GM23338 (cell line): Measurements from ENCODE around the gene KDM6A. TPM values are rescaled to one million over a fixed set of nuclear protein-coding genes. Genes with fewer than 3 reads are reported as not detected.

Experiments used
- ATAC-seq: fragments of 200-7000 bp; cut with Tn5 transposase; 3 replicates; pipeline ENCODE4 v1.9.1; 2020
- DNase-seq: peaks from one replicate; pipeline ENCODE4 v3.0.0-alpha.2; 2015; ENCODE audit warnings: low spot score
- H2AFZ ChIP-seq: fragments of 200-600 bp; sonication (generic); 2 replicates; pipeline ENCODE4 v1.8.0; 2016; ENCODE audit warnings: antibody characterized with exemption, mild to moderate bottlenecking, moderate library complexity
- H3F3A ChIP-seq: fragments of 200-600 bp; sonication (generic); replicated peaks from 2 replicates; pipeline ENCODE4 v1.8.0; 2017; ENCODE audit warnings: antibody characterized with exemption, mixed run types, low read depth
- H3K27ac ChIP-seq: fragments of 200-600 bp; sonication (generic); 2 replicates; pipeline ENCODE4 v1.6.1; 2016; ENCODE audit warnings: low read depth
- H3K27me3 ChIP-seq: fragments of 200-600 bp; sonication (generic); 2 replicates; pipeline ENCODE4 v1.8.0; 2016; ENCODE audit warnings: mild to moderate bottlenecking, mixed run types, moderate library complexity; ENCODE audit not compliant: insufficient read depth
- H3K36me3 ChIP-seq: fragments of 200-600 bp; sonication (generic); 2 replicates; pipeline ENCODE4 v1.8.0; 2016; ENCODE audit warnings: mild to moderate bottlenecking; ENCODE audit not compliant: insufficient read depth
- H3K4me1 ChIP-seq: fragments of 200-600 bp; sonication (generic); 2 replicates; pipeline ENCODE4 v1.8.0; 2016; ENCODE audit warnings: mild to moderate bottlenecking, moderate library complexity; ENCODE audit not compliant: insufficient read depth
- H3K4me2 ChIP-seq: fragments of 200-600 bp; sonication (generic); 2 replicates; pipeline ENCODE4 v1.7.1; 2017; ENCODE audit warnings: mixed run types
- H3K4me3 ChIP-seq: fragments of 200-600 bp; sonication (generic); 2 replicates; pipeline ENCODE4 v1.6.1; 2016; ENCODE audit warnings: mixed run types
- H3K79me2 ChIP-seq: fragments of 200-600 bp; sonication (generic); replicated peaks from 2 replicates; pipeline ENCODE4 v1.8.0; 2017; ENCODE audit warnings: mild to moderate bottlenecking; ENCODE audit not compliant: insufficient read depth
- H3K9me2 ChIP-seq: fragments of 200-600 bp; sonication (generic); 2 replicates; pipeline ENCODE4 v1.8.0; 2017; ENCODE audit not compliant: insufficient read depth
- H4K20me1 ChIP-seq: fragments of 200-600 bp; sonication (generic); replicated peaks from 2 replicates; pipeline ENCODE4 v1.8.0; 2017; ENCODE audit warnings: mild to moderate bottlenecking; ENCODE audit not compliant: insufficient read depth
- H3K27ac Mint-ChIP-seq: 2 replicates; pipeline ENCODE4 v1.8.0; 2020; ENCODE audit warnings: inconsistent platforms, mild to moderate bottlenecking, moderate library complexity, mixed read lengths
- H3K27me3 Mint-ChIP-seq: 3 replicates; pipeline ENCODE4 v1.8.0; 2022; ENCODE audit warnings: low read depth, mild to moderate bottlenecking, moderate library complexity, mixed read lengths, inconsistent platforms; ENCODE audit not compliant: insufficient read depth, poor library complexity
- H3K36me3 Mint-ChIP-seq: 3 replicates; pipeline ENCODE4 v1.8.0; 2021; ENCODE audit warnings: low read depth, mild to moderate bottlenecking, inconsistent platforms, moderate library complexity, mixed read lengths
- H3K4me1 Mint-ChIP-seq: 3 replicates; pipeline ENCODE4 v1.8.0; 2020; ENCODE audit warnings: mild to moderate bottlenecking, inconsistent platforms, mixed read lengths
- H3K4me3 Mint-ChIP-seq: 3 replicates; pipeline ENCODE4 v1.8.0; 2021; ENCODE audit warnings: moderate library complexity, mild to moderate bottlenecking, inconsistent platforms, mixed read lengths
- H3K9me3 Mint-ChIP-seq: 3 replicates; pipeline ENCODE4 v1.8.0; 2020; ENCODE audit warnings: moderate library complexity, mild to moderate bottlenecking, inconsistent platforms, mixed read lengths
- CREB1 ChIP-seq: fragments of 250-450 bp; sonication (Bioruptor Pico); IDR thresholded peaks from 2 replicates; pipeline ENCODE4 v1.5.0; 2020; ENCODE audit warnings: low read depth, mild to moderate bottlenecking, moderate library complexity
- EZH2phosphoT487 ChIP-seq: fragments of 200-600 bp; sonication (generic); IDR thresholded peaks from one replicate; pipeline ENCODE4 v1.8.1; 2018; ENCODE audit warnings: antibody characterized with exemption; ENCODE audit not compliant: unreplicated experiment
- POLR2AphosphoS5 ChIP-seq: IDR thresholded peaks from 2 replicates; pipeline ENCODE4 v1.6.1; 2016; ENCODE audit warnings: antibody characterized with exemption, low read depth
- STAT1 ChIP-seq: IDR thresholded peaks from one replicate; pipeline ENCODE4 v1.6.1; 2016; ENCODE audit warnings: antibody characterized with exemption; ENCODE audit not compliant: unreplicated experiment
- ZNF331 ChIP-seq: fragments of 250-450 bp; sonication (Bioruptor Pico); IDR thresholded peaks from 2 replicates; pipeline ENCODE4 v1.5.0; 2020; ENCODE audit warnings: low read depth, mild to moderate bottlenecking, moderate library complexity
- polyA plus RNA-seq: library from polyadenylated mRNA; unstranded; fragments of >200 nt; fragmentation: Nextera tagmentation; extraction: Ambion mirVana; gene quantifications from 2 replicates; pipeline ENCODE4 v1.2.1, GENCODE V29; 2016
- total RNA-seq: library from RNA; depleted of rRNA; stranded (reverse); fragments of >200 nt; shearing (Covaris generic); gene quantifications from 2 replicates; pipeline ENCODE4 v1.2.3, GENCODE V29; 2014
- TF ChIP-seq, protein P1 (sequence below): IDR thresholded peaks from one replicate; pipeline ENCODE4 v1.6.1; 2018; ENCODE audit warnings: antibody characterized with exemption; ENCODE audit not compliant: unreplicated experiment
- TF ChIP-seq, protein P2 (sequence below): IDR thresholded peaks from 2 replicates; pipeline ENCODE4 v1.6.1; 2016; ENCODE audit warnings: antibody characterized with exemption
- TF ChIP-seq, protein P3 (sequence below): fragments of 250-450 bp; sonication (Bioruptor Pico); IDR thresholded peaks from 2 replicates; pipeline ENCODE4 v1.5.0; 2020; ENCODE audit warnings: mild to moderate bottlenecking, moderate library complexity

The KDM6A gene
- total and polyA plus RNA-seq, 2 experiments from 2014 or later = 22.8 to 102 TPM

- TF ChIP-seq, protein P1, sequence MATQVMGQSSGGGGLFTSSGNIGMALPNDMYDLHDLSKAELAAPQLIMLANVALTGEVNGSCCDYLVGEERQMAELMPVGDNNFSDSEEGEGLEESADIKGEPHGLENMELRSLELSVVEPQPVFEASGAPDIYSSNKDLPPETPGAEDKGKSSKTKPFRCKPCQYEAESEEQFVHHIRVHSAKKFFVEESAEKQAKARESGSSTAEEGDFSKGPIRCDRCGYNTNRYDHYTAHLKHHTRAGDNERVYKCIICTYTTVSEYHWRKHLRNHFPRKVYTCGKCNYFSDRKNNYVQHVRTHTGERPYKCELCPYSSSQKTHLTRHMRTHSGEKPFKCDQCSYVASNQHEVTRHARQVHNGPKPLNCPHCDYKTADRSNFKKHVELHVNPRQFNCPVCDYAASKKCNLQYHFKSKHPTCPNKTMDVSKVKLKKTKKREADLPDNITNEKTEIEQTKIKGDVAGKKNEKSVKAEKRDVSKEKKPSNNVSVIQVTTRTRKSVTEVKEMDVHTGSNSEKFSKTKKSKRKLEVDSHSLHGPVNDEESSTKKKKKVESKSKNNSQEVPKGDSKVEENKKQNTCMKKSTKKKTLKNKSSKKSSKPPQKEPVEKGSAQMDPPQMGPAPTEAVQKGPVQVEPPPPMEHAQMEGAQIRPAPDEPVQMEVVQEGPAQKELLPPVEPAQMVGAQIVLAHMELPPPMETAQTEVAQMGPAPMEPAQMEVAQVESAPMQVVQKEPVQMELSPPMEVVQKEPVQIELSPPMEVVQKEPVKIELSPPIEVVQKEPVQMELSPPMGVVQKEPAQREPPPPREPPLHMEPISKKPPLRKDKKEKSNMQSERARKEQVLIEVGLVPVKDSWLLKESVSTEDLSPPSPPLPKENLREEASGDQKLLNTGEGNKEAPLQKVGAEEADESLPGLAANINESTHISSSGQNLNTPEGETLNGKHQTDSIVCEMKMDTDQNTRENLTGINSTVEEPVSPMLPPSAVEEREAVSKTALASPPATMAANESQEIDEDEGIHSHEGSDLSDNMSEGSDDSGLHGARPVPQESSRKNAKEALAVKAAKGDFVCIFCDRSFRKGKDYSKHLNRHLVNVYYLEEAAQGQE = no peak
- TF ChIP-seq, protein P2, sequence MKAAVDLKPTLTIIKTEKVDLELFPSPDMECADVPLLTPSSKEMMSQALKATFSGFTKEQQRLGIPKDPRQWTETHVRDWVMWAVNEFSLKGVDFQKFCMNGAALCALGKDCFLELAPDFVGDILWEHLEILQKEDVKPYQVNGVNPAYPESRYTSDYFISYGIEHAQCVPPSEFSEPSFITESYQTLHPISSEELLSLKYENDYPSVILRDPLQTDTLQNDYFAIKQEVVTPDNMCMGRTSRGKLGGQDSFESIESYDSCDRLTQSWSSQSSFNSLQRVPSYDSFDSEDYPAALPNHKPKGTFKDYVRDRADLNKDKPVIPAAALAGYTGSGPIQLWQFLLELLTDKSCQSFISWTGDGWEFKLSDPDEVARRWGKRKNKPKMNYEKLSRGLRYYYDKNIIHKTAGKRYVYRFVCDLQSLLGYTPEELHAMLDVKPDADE = no peak
These were observed 149.2 kb downstream of the KDM6A start (continued) for GRCh38 chrX:45022150-45022549.

- no peaks in the 10 kb centered on the region for H3K36me3 ChIP-seq
- Mint-ChIP-seq H3K27ac (no peak overlapping the region), H3K9me3 (no peaks in the 10 kb centered on the region), H3K27me3 (no peaks in the 10 kb centered on the region), H3K4me1 (peaks cover 41% of the 10 kb centered on the region), H3K36me3 (peaks cover 3% of the 10 kb centered on the region; the same call in 2 of the 3 replicates), H3K4me3 (no peak overlapping the region)
- H2AFZ ChIP-seq = no peak overlapping the region
- H3K27me3 ChIP-seq = no peaks in the 10 kb centered on the region
- peaks cover 19% of the 10 kb centered on the region for H4K20me1 ChIP-seq
- H3K79me2 ChIP-seq = peaks cover 100% of the 10 kb centered on the region
- H3K27ac ChIP-seq = no peak overlapping the region
- no peaks in the 10 kb centered on the region for H3K9me2 ChIP-seq
- ATAC-seq (no peak), DNase-seq (no peak)
- TF ChIP-seq EZH2phosphoT487 = no peak
- no peak overlapping the region for H3K4me3 ChIP-seq
- H3F3A ChIP-seq = no peaks in the 10 kb centered on the region
- H3K4me1 ChIP-seq = peaks cover 36% of the 10 kb centered on the region
- H3K4me2 ChIP-seq = no peak overlapping the region
These were observed 151.5 kb downstream of the KDM6A start for GRCh38 chrX:45024501-45024900.

- ATAC-seq = no peak
- H2AFZ ChIP-seq = no peak overlapping the region
- Mint-ChIP-seq H3K27ac (no peak overlapping the region), H3K4me3 (no peak overlapping the region), H3K4me1 (peaks cover 46% of the 10 kb centered on the region), H3K27me3 (no peaks in the 10 kb centered on the region), H3K36me3 (peaks cover 3% of the 10 kb centered on the region; the same call in 2 of the 3 replicates), H3K9me3 (no peaks in the 10 kb centered on the region)
- DNase-seq = no peak
- H3K27me3 ChIP-seq = no peaks in the 10 kb centered on the region
- no peaks in the 10 kb centered on the region for H3K36me3 ChIP-seq
- no peak overlapping the region for H3K4me2 ChIP-seq
- peaks cover 18% of the 10 kb centered on the region for H4K20me1 ChIP-seq
- H3K27ac ChIP-seq = no peak overlapping the region
- H3K4me3 ChIP-seq = no peak overlapping the region
- no peaks in the 10 kb centered on the region for H3K9me2 ChIP-seq
- peaks cover 100% of the 10 kb centered on the region for H3K79me2 ChIP-seq
- H3K4me1 ChIP-seq = peaks cover 37% of the 10 kb centered on the region
- H3F3A ChIP-seq = no peaks in the 10 kb centered on the region
- TF ChIP-seq, protein P3, sequence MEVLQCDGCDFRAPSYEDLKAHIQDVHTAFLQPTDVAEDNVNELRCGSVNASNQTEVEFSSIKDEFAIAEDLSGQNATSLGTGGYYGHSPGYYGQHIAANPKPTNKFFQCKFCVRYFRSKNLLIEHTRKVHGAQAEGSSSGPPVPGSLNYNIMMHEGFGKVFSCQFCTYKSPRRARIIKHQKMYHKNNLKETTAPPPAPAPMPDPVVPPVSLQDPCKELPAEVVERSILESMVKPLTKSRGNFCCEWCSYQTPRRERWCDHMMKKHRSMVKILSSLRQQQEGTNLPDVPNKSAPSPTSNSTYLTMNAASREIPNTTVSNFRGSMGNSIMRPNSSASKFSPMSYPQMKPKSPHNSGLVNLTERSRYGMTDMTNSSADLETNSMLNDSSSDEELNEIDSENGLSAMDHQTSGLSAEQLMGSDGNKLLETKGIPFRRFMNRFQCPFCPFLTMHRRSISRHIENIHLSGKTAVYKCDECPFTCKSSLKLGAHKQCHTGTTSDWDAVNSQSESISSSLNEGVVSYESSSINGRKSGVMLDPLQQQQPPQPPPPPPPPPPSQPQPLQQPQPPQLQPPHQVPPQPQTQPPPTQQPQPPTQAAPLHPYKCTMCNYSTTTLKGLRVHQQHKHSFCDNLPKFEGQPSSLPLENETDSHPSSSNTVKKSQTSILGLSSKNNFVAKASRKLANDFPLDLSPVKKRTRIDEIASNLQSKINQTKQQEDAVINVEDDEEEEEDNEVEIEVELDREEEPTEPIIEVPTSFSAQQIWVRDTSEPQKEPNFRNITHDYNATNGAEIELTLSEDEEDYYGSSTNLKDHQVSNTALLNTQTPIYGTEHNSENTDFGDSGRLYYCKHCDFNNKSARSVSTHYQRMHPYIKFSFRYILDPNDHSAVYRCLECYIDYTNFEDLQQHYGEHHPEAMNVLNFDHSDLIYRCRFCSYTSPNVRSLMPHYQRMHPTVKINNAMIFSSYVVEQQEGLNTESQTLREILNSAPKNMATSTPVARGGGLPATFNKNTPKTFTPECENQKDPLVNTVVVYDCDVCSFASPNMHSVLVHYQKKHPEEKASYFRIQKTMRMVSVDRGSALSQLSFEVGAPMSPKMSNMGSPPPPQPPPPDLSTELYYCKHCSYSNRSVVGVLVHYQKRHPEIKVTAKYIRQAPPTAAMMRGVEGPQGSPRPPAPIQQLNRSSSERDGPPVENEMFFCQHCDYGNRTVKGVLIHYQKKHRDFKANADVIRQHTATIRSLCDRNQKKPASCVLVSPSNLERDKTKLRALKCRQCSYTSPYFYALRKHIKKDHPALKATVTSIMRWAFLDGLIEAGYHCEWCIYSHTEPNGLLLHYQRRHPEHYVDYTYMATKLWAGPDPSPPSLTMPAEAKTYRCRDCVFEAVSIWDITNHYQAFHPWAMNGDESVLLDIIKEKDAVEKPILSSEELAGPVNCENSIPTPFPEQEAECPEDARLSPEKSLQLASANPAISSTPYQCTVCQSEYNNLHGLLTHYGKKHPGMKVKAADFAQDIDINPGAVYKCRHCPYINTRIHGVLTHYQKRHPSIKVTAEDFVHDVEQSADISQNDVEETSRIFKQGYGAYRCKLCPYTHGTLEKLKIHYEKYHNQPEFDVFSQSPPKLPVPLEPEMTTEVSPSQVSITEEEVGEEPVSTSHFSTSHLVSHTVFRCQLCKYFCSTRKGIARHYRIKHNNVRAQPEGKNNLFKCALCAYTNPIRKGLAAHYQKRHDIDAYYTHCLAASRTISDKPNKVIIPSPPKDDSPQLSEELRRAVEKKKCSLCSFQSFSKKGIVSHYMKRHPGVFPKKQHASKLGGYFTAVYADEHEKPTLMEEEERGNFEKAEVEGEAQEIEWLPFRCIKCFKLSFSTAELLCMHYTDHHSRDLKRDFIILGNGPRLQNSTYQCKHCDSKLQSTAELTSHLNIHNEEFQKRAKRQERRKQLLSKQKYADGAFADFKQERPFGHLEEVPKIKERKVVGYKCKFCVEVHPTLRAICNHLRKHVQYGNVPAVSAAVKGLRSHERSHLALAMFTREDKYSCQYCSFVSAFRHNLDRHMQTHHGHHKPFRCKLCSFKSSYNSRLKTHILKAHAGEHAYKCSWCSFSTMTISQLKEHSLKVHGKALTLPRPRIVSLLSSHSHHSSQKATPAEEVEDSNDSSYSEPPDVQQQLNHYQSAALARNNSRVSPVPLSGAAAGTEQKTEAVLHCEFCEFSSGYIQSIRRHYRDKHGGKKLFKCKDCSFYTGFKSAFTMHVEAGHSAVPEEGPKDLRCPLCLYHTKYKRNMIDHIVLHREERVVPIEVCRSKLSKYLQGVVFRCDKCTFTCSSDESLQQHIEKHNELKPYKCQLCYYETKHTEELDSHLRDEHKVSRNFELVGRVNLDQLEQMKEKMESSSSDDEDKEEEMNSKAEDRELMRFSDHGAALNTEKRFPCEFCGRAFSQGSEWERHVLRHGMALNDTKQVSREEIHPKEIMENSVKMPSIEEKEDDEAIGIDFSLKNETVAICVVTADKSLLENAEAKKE = no peak
- TF ChIP-seq STAT1 = no peak
- TF ChIP-seq CREB1 (CRISPR knock-in tag) = no peak
- TF ChIP-seq, protein P2 = no peak
- no peak for TF ChIP-seq ZNF331 (CRISPR knock-in tag)
- no peak for TF ChIP-seq POLR2AphosphoS5
These were observed 153.0 kb downstream of the KDM6A start for GRCh38 chrX:45026036-45026435.
